ENCODE data around the gene SPDEF. TPM values are rescaled to one million over a fixed set of nuclear protein-coding genes. Genes with fewer than 3 reads are reported as not detected.

SPDEF gene
- total RNA-seq, 4 donors from 2014 or later = 9.1 to 47.9 (median 28.7) TPM

- no peak for DNase-seq (ENCODE audit: low spot score in 2 of 2)
- intact Hi-C loops (cut with DNase I; ENCODE audit: low total_unique reads) = no loop called here
- 91% methylated on average over 4 of the region's 4 CpGs for WGBS, 2 donors
- no peak for TF ChIP-seq CTCF (IDR thresholded peaks at IDR 0.05)
- no peak for TF ChIP-seq POLR2A (IDR thresholded peaks at IDR 0.05)
- H3K4me3 ChIP-seq (ENCODE audit: low read depth, poor library complexity, severe bottlenecking) = no peak overlapping the region
Measured at GRCh38 chr6:34513646-34514045, 42.5 kb downstream of the SPDEF start.

GRCh38 chr6:34512738-34513115 is 43.4 kb downstream of the SPDEF start:
- DNase-seq (ENCODE audit: low spot score in 2 of 2) = no peak
- TF ChIP-seq CTCF (IDR thresholded peaks at IDR 0.05) (no peak), POLR2A (IDR thresholded peaks at IDR 0.05) (no peak)
- no peak overlapping the region for H3K4me3 ChIP-seq (ENCODE audit: low read depth, poor library complexity, severe bottlenecking)
- intact Hi-C loops (cut with DNase I; ENCODE audit: low total_unique reads) = no loop called here
- 80 to 88% methylated on average over 5 of the region's 5 CpGs for WGBS, 2 donors

GRCh38 chr6:34511915-34512737 is 44.0 kb downstream of the SPDEF start:
- no peak for DNase-seq (ENCODE audit: low spot score in 2 of 2)
- H3K4me3 ChIP-seq (ENCODE audit: low read depth, poor library complexity, severe bottlenecking) = no peak overlapping the region
- WGBS, 2 donors = 63 to 68% methylated on average over 10 of the region's 12 CpGs
- TF ChIP-seq POLR2A (IDR thresholded peaks at IDR 0.05) = no peak
- TF ChIP-seq CTCF (IDR thresholded peaks at IDR 0.05) = no peak
- intact Hi-C loops (cut with DNase I; ENCODE audit: low total_unique reads) = no loop called here

- no peak for DNase-seq (ENCODE audit: low spot score in 2 of 2)
Measured at GRCh38 chr6:34511214-34511914, 44.8 kb downstream of the SPDEF start.

GRCh38 chr6:34510299-34510698 is 45.8 kb downstream of the SPDEF start:
- intact Hi-C loops (cut with DNase I; ENCODE audit: low total_unique reads) = no loop called here
- H3K4me3 ChIP-seq (ENCODE audit: low read depth, poor library complexity, severe bottlenecking) = no peak overlapping the region
- no peak for DNase-seq (ENCODE audit: low spot score in 2 of 2)
- TF ChIP-seq POLR2A (IDR thresholded peaks at IDR 0.05) (no peak), CTCF (IDR thresholded peaks at IDR 0.05) (no peak)
- 88 to 90% methylated on average over 4 of the region's 4 CpGs for WGBS, 2 donors

More at GRCh38 chr6:34511214-34511914, 44.8 kb downstream of the SPDEF start:
- no peak overlapping the region for H3K4me3 ChIP-seq (ENCODE audit: low read depth, poor library complexity, severe bottlenecking)
- WGBS, 2 donors = 74 to 79% methylated on average over 6 of the region's 6 CpGs
- TF ChIP-seq POLR2A (IDR thresholded peaks at IDR 0.05) = no peak
- no peak for TF ChIP-seq CTCF (IDR thresholded peaks at IDR 0.05)
- intact Hi-C loops (cut with DNase I; ENCODE audit: low total_unique reads) = no loop called here

Data from lower leg skin (tissue), 4 donors.